Spleen (tissue), 7 donors: ENCODE data around the gene LKAAEAR1.

Experiments used
- CTCF ChIP-seq, 11 experiments: fragments of 200-600 bp in 7 of 11; fragments of 450-650 bp in 4 of 11; sonication (generic) in 4 of 11; IDR thresholded peaks in 8 of 11; conservative IDR thresholded peaks in 3 of 11; 1 replicate in 7 of 11; 2 replicates in 4 of 11; pipeline versions ENCODE4 v1.4.0 to v1.8.0; 2016 to 2021; ENCODE audit warnings: antibody characterized with exemption in 11 of 11, inconsistent platforms in 4 of 11, mild to moderate bottlenecking in 1 of 11
- POLR2A ChIP-seq, 3 donors: fragments of 450-650 bp; IDR thresholded peaks; one replicate each; pipeline ENCODE4 v1.5.1; 2017; ENCODE audit warnings: antibody characterized with exemption in 3 of 3, mild to moderate bottlenecking in 1 of 3
- POLR2AphosphoS5 ChIP-seq, 3 donors: sonication (generic); formaldehyde crosslinking; IDR thresholded peaks; one replicate each; pipeline ENCODE4 v1.5.1; 2017; ENCODE audit warnings: antibody characterized with exemption in 3 of 3
- donor health status: DM: no; HTN: no; CAD: no; lungs with moderate emphysema.
- donor health status: DM: no; HTN: no; CAD: no.
- donor health status: DM: no; HTN: no; CAD: no.

DNA sequence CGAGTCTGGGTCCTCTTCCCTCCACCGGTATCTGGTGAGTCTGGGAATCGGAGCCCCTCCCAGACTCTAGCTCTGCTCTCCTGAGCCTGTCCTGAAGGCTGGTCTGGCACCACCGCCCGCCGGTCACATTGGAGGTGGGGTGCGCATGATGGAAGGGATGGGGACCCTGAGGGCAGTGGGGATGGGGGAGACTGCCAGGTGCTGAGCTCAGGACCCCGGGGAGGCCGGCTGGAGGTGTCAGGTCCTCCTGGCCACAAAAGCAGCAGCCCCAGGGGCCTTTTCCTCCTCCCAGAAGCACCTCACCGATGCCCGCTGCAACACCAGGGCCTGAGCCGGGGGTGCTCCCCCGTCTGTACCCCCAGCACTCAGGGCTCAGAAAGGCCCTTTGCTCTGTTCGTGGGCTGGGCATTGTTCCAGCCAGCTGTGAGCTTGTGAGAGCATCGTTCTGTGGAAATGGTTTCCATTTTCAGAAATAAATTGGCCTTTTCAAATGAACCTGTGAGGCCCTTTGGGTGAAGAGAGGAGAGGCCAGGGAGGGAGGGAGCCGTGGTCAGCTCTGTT is 25.7 kb upstream of the LKAAEAR1 start:
- TF ChIP-seq POLR2AphosphoS5 (IDR thresholded peaks at IDR 0.05) (no peak), CTCF (IDR thresholded peaks at IDR 0.05 in 8 of 11, conservative IDR thresholded peaks at IDR 0.05 in 3 of 11) (no peak), POLR2A (IDR thresholded peaks at IDR 0.05) (no peak)
